Transverse colon (tissue), 4 donors: Measurements from ENCODE around the gene HVCN1. TPM values are rescaled to one million over a fixed set of nuclear protein-coding genes. Genes with fewer than 3 reads are reported as not detected.

Experiments
- DNase-seq: peaks from one replicate; pipeline ENCODE4 v3.0.0-alpha.2; 2019
- H3K27ac ChIP-seq, 4 donors: fragments of 200-600 bp; sonication (generic); 2 replicates each; pipeline ENCODE4 v1.5.1; 2016 to 2018; ENCODE audit warnings: inconsistent platforms in 4 of 4
- H3K27me3 ChIP-seq: fragments of 200-600 bp; sonication (generic); 2 replicates; pipeline ENCODE4 v1.5.1; 2017; ENCODE audit warnings: inconsistent platforms
- H3K36me3 ChIP-seq, 4 donors: fragments of 200-600 bp; sonication (generic); 2 replicates each; pipeline ENCODE4 v1.5.1; 2017 to 2019; ENCODE audit warnings: inconsistent platforms in 4 of 4
- H3K4me1 ChIP-seq, 4 donors: fragments of 200-600 bp; sonication (generic); 2 replicates each; pipeline ENCODE4 v1.5.1; 2017 to 2020; ENCODE audit warnings: inconsistent platforms in 4 of 4
- H3K4me3 ChIP-seq, 4 donors: fragments of 200-600 bp; sonication (generic); 1 replicate in 1 of 4; 2 replicates in 3 of 4; pipeline versions ENCODE4 v1.5.1 to v1.6.1; 2017 to 2019; ENCODE audit warnings: inconsistent platforms in 4 of 4
- H3K9me3 ChIP-seq, 2 donors: fragments of 200-600 bp; sonication (generic); 2 replicates each; pipeline ENCODE4 v1.5.1; 2017 to 2019; ENCODE audit warnings: inconsistent platforms in 2 of 2
- CTCF ChIP-seq, 5 experiments: fragments of 200-600 bp in 3 of 5; fragments of 450-650 bp in 2 of 5; sonication (generic) in 3 of 5; IDR thresholded peaks; 1 replicate in 2 of 5; 2 replicates in 3 of 5; pipeline ENCODE4 v1.5.1; 2016 to 2017; ENCODE audit warnings: antibody characterized with exemption in 5 of 5, inconsistent platforms in 3 of 5, mild to moderate bottlenecking in 2 of 5, moderate library complexity in 1 of 5
- EP300 ChIP-seq: sonication (generic); formaldehyde crosslinking; IDR thresholded peaks from one replicate; pipeline ENCODE4 v1.6.1; 2017; ENCODE audit warnings: antibody characterized with exemption, low read depth
- POLR2A ChIP-seq: fragments of 450-650 bp; IDR thresholded peaks from one replicate; pipeline ENCODE4 v1.6.1; 2016; ENCODE audit warnings: antibody characterized with exemption, mild to moderate bottlenecking, moderate library complexity
- POLR2AphosphoS5 ChIP-seq, 3 donors: sonication (generic); formaldehyde crosslinking; IDR thresholded peaks; one replicate each; pipeline ENCODE4 v1.6.1; 2016; ENCODE audit warnings: antibody characterized with exemption in 3 of 3
- WGBS, 2 donors: methylation state at CpG; one replicate each; pipeline ENCODE4 v1.1.5; 2018; ENCODE audit warnings: low coverage in 1 of 2; 5-methylcytosine and 5-hydroxymethylcytosine counted together
- in situ Hi-C, 4 donors: fragments of 200-750 bp; cut with MboI; loops; one replicate each; pipeline versions ENCODE4 v1.15.0 to v1.15.1; 2017; ENCODE audit warnings: low sequenced_read_pairs in 3 of 4, low pct_ligation_motif_present in 1 of 4, low pct_unique_long_range_greater_than_20kb in 1 of 4
- intact Hi-C: fragments of 100-400 bp; cut with DNase I; formaldehyde crosslinking; loops from one replicate; pipeline ENCODE4 v1.15.1; 2023; ENCODE audit warnings: low total_unique reads
- total RNA-seq, 4 donors: library from RNA; depleted of rRNA; stranded (reverse); fragments of >200 nt; gene quantifications; one replicate each; pipeline ENCODE4 v1.1.0, GENCODE V29; 2016

The HVCN1 gene
- total RNA-seq, 4 donors from 2014 or later: 3.4 to 7.9 (median 7.3) TPM; not detected in 1

DNA sequence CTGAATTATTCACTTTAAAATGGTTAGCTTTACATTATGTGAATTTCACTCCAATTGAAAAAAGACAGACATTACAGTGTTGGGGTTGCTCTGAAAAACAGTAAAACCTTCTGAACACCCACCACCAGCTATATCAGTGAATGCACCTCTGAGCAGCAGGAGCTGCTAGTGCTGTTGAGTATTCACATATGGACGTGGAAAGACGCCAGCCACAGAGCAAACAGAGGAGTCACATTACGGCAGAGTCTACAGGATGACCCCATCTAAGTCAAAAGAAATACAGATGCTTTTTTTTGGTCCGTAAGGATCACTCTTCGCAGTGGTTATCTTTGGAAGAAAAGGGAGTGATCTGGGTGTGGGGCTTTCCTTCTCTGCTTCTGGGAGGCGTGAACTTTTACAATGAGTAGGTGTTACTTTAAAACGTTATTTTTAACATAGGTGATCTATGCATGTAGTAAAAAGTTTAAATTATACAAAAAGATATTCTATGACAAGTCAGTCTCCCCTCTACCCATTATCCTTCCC lies 4.5 kb downstream of the HVCN1 start:
- no peaks in the 10 kb centered on the region for H3K9me3 ChIP-seq
- WGBS, 2 donors: 68% methylated on average over 7 of the region's 7 CpGs; no CpG with 5 or more reads in 1 of the 2 donors
- H3K36me3 ChIP-seq: no peaks in the 10 kb centered on the region
- intact Hi-C loops (no loop called here), in situ Hi-C loops (loop anchor here in 1 of 4 donors (5.0 kb wide), 1 partner anchor 67 kb away; no protein-coding TSS in a partner anchor)
- peaks cover 13% of the 10 kb centered on the region for H3K27me3 ChIP-seq
- no peak overlapping the region for H3K27ac ChIP-seq
- H3K4me3 ChIP-seq: no peak overlapping the region
- peaks cover 5 to 14% (median 11%) of the 10 kb centered on the region in 4 donors for H3K4me1 ChIP-seq
- TF ChIP-seq POLR2AphosphoS5 (IDR thresholded peaks at IDR 0.05): no peak
- no peak for TF ChIP-seq POLR2A
- no peak for TF ChIP-seq EP300
- TF ChIP-seq CTCF (IDR thresholded peaks at IDR 0.05): no peak
- no peak for DNase-seq

DNA sequence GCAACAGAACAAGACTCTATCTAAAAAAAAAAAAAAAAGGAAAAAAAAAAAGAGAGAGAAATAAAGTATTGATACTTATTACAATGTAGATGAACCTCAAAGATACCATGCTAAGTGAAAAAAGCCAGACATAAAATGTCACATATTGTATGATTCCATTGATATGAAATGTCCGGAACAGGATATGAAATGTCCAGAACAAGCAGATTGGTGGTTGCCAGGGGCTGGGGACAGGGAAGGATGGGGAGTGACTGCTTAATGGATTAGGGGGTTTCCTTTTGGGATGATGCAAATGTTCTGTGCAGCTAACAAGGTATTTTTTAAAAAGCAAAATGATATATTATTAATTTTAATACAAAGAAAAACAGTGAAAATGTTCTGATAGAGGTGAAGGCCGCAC lies 5.0 kb downstream of the HVCN1 start:
- in situ Hi-C loops: loop anchor here in 1 of 4 donors (5.0 kb wide), 1 partner anchor 67 kb away; no protein-coding TSS in a partner anchor
- intact Hi-C loops: no loop called here
- H3K27me3 ChIP-seq: peaks cover 13% of the 10 kb centered on the region
- H3K4me3 ChIP-seq: no peak overlapping the region
- H3K4me1 ChIP-seq: peaks cover 5 to 11% (median 9%) of the 10 kb centered on the region in 4 donors
- no peaks in the 10 kb centered on the region for H3K36me3 ChIP-seq
- H3K9me3 ChIP-seq: no peaks in the 10 kb centered on the region
- TF ChIP-seq POLR2AphosphoS5 (IDR thresholded peaks at IDR 0.05) (no peak), CTCF (IDR thresholded peaks at IDR 0.05) (no peak), EP300 (no peak), POLR2A (no peak)
- H3K27ac ChIP-seq: no peak overlapping the region
- WGBS, 2 donors: 86 to 95% methylated on average over 1 to 2 of the region's 2 CpGs
- no peak for DNase-seq

DNA sequence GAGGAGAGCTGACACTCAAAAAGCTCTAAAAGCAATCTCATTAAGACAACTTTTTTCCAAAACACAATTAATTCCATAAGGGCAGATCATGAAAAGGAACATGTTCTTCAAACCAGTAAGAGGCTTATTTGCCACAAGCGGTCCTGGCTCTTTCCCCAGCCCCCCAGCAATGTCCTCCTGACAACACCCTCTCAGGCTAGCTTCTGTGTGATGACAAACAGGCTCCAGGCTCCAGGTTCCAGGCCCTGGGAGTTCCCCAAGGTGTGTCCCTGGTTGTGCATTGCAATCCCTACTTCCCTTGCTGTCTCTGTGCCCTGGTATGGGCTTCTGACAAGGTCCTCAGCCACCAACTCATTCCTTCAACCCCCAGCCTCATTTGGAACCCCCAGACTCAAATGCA lies 8.9 kb downstream of the HVCN1 start:
- Histone ChIP-seq H3K27me3 (no peaks in the 10 kb centered on the region), H3K9me3 (no peaks in the 10 kb centered on the region), H3K4me3 (no peak overlapping the region), H3K4me1 (peaks cover 0 to 7% (median 0%) of the 10 kb centered on the region in 4 donors), H3K27ac (no peak overlapping the region), H3K36me3 (no peaks in the 10 kb centered on the region)
- in situ Hi-C loops: loop anchor here in 1 of 4 donors (5.0 kb wide), 1 partner anchor 63 kb away; no protein-coding TSS in a partner anchor
- intact Hi-C loops: no loop called here
- TF ChIP-seq POLR2A (no peak), EP300 (no peak), POLR2AphosphoS5 (IDR thresholded peaks at IDR 0.05) (no peak), CTCF (IDR thresholded peaks at IDR 0.05) (no peak)
- no peak for DNase-seq
- 75% methylated on average over 1 of the region's 1 CpG; no CpG with 5 or more reads in 1 of the 2 donors for WGBS, 2 donors

DNA sequence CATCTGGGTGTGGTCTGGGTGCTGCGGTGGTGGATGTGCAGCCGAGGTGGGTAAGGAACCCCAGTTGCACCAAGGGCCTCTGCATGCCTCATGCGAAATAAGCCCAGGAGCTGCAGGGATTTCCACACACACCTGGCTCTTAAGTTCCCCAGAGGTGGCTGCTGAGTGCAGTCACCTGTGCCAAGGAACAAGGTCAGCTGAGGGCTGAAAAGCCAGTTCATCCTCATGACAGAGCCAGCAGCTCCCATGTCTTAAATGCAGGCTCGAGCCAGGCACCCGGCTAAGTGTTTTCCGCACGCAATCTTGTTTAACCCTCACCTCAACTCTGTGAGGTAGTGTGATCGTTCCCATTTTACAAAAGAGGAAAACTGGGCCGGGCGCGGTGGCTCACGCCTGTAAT lies 9.7 kb downstream of the HVCN1 start:
- Histone ChIP-seq H3K27me3 (no peaks in the 10 kb centered on the region), H3K4me1 (peaks cover 0 to 7% (median 0%) of the 10 kb centered on the region in 4 donors), H3K9me3 (no peaks in the 10 kb centered on the region), H3K36me3 (no peaks in the 10 kb centered on the region), H3K27ac (no peak overlapping the region), H3K4me3 (no peak overlapping the region)
- in situ Hi-C loops: no loop called here
- TF ChIP-seq POLR2A (no peak), CTCF (IDR thresholded peaks at IDR 0.05) (no peak), POLR2AphosphoS5 (IDR thresholded peaks at IDR 0.05) (no peak), EP300 (no peak)
- WGBS, 2 donors: 94% methylated on average over 12 of the region's 12 CpGs; no CpG with 5 or more reads in 1 of the 2 donors
- intact Hi-C loops: no loop called here
- DNase-seq: no peak
